ENCODE measurements around the gene BUD23. TPM values are rescaled to one million over a fixed set of nuclear protein-coding genes. Genes with fewer than 3 reads are reported as not detected.
A peak's percentile ranks its signal among the peaks of the same experiment; 100 is the strongest.

BUD23 gene, protein sequence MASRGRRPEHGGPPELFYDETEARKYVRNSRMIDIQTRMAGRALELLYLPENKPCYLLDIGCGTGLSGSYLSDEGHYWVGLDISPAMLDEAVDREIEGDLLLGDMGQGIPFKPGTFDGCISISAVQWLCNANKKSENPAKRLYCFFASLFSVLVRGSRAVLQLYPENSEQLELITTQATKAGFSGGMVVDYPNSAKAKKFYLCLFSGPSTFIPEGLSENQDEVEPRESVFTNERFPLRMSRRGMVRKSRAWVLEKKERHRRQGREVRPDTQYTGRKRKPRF
- 10 to 100 TPM; 36.8 to 42.4 (median 39.0) TPM for total RNA-seq
- polyA plus RNA-seq, result 10 to 100 TPM; 34.2 to 86.8 (median 36.0) TPM

DNA sequence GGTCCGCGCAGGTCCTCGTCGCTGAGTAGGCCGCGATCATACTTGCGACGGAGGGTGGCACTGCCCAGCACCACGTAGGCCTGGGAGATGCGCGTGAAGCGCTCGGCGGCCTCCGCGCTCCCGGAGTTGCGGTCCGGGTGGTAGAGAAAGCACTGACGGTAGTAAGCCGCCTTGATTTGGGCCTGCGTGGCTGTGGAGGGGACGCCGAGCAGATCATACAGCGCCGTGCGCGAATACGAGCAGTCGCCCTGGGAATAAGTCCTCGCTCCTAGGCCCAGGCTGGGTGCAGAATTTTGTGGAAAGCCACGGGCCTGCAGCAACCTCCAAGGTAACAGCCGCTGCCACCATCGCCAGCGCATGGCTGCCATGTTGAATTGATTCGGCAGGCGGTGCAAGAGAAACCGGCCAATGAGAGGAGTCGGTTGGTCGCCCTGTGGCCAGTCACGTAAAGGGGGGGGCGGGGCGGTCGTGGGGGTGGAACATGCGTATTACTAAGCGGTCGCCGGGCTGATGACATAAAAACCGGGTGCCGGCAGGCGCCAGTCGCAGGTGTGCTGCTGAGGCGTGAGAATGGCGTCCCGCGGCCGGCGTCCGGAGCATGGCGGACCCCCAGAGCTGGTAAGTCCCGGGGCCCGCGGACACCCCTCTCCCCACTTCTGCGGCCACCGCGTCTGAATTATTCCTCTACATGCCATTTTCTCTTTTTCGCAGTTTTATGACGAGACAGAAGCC lies at the start of gene BUD23, which contains the start of gene DNAJC30:
Gene BUD23, plus strand, starts transcription at position 542 of the 732 bp plus-strand sequence. Its CDS starts 29 bp downstream, at position 571.
Gene DNAJC30, minus strand, starts transcription at position 398 of the 732 bp plus-strand sequence. Its CDS starts 30 bp downstream, at position 368.
- H3K4me3 ChIP-seq, result peak within 1 kb of the TSS; percentile 66 to 92 (median 81)
- H3K9me3 ChIP-seq, result no peaks in the 10 kb centered on the region
- peak; percentile 99 for DNase-seq
- intact Hi-C loops (cut with DNase I), result loop anchor here (2.0 to 5.0 kb wide), 2 partner anchors 36 to 161 kb away; partner anchors contain the start of genes BAZ1B and STX1A
- WGBS, 2 donors, result 0 to 1% methylated on average over 68 of the region's 68 CpGs
- H3K27me3 ChIP-seq, result no peaks in the 10 kb centered on the region
- peaks cover 0 to 36% (median 12%) of the 10 kb centered on the region in 4 donors for H3K36me3 ChIP-seq
- peak within 1 kb of the TSS; percentile 81 to 89 (median 85) for H3K27ac ChIP-seq
- TF ChIP-seq EP300 (IDR thresholded peaks at IDR 0.05), result no peak
- TF ChIP-seq, protein P1, sequence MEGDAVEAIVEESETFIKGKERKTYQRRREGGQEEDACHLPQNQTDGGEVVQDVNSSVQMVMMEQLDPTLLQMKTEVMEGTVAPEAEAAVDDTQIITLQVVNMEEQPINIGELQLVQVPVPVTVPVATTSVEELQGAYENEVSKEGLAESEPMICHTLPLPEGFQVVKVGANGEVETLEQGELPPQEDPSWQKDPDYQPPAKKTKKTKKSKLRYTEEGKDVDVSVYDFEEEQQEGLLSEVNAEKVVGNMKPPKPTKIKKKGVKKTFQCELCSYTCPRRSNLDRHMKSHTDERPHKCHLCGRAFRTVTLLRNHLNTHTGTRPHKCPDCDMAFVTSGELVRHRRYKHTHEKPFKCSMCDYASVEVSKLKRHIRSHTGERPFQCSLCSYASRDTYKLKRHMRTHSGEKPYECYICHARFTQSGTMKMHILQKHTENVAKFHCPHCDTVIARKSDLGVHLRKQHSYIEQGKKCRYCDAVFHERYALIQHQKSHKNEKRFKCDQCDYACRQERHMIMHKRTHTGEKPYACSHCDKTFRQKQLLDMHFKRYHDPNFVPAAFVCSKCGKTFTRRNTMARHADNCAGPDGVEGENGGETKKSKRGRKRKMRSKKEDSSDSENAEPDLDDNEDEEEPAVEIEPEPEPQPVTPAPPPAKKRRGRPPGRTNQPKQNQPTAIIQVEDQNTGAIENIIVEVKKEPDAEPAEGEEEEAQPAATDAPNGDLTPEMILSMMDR (IDR thresholded peaks at IDR 0.05), result no peak
- peak; percentile 75 to 88 (median 82) for TF ChIP-seq POLR2AphosphoS5 (IDR thresholded peaks at IDR 0.05)
- peak; percentile 50 to 66 for TF ChIP-seq POLR2A (IDR thresholded peaks at IDR 0.05)
- peaks cover 0 to 42% (median 37%) of the 10 kb centered on the region in 4 donors for H3K4me1 ChIP-seq

DNA sequence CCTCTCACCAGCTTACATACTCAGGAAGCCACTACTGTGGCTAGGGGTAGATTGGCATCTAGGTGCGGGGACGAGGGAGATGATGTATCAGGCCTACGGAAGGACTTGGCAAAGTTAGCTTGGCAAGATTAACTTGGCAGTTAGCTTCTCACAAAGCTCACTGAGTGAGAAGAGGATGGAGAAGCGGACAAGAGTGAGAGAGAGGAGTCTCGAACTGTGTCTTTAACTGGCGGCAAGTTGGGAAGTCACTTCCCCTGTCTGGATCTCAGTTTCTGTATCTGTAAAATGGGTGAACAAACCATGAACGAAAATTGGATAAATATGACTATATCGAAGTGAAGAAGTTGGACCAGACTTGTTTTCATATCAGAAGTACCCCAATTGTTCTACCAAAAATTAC lies 49.6 kb upstream of the BUD23 start:
- Histone ChIP-seq H3K9me3 (no peaks in the 10 kb centered on the region), H3K36me3 (no peaks in the 10 kb centered on the region), H3K4me1 (peaks cover 0 to 9% (median 0%) of the 10 kb centered on the region in 4 donors), H3K27me3 (peaks cover 0 to 30% (median 3%) of the 10 kb centered on the region in 3 donors), H3K4me3 (no peak overlapping the region), H3K27ac (no peak overlapping the region)
- intact Hi-C loops (cut with DNase I), result no loop called here
- no peak for DNase-seq
- TF ChIP-seq, protein P1 (IDR thresholded peaks at IDR 0.05), result no peak
- TF ChIP-seq POLR2A (IDR thresholded peaks at IDR 0.05) (no peak), EP300 (IDR thresholded peaks at IDR 0.05) (no peak), POLR2AphosphoS5 (IDR thresholded peaks at IDR 0.05) (no peak)
- 87% methylated on average over 8 of the region's 8 CpGs for WGBS, 2 donors

DNA sequence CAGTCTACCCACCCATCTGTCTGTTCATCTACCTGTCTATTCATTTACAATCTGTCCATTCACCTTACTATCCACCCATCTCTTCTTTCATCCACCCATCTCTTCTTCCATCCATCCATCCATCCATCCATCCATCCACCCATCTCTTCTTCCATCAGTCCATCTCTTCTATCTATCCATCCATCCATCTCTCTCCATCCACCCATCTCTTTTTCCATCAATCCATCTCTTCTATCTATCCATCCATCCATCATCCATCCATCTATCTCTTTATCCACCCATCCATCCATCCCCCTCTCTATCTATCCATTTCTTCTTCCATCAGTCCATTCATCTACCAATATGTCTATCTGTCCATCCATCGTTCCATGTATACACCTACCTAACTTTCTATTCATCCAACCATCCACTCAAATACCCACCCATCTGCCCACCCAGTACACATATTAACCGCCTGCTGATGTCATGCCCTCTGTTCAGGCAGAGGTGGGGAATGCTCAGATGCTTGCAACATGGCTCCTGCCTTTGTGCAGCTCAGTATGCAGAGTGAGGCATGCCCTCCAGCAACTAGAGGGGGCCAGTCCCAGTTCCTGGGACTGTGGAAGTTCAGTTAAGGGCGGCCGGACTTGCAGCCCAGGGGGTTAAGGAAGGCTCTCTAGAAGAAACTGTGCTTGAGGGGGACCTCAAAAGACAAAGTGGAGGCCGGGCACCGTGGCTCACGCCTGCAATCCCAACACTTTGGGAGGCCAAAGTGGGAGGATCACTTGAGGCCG lies 47.8 kb upstream of the BUD23 start:
- Histone ChIP-seq H3K36me3 (no peaks in the 10 kb centered on the region), H3K9me3 (no peaks in the 10 kb centered on the region), H3K4me3 (no peak overlapping the region), H3K27ac (no peak overlapping the region), H3K27me3 (peaks cover 0 to 18% (median 0%) of the 10 kb centered on the region in 3 donors), H3K4me1 (peaks cover 0 to 9% (median 0%) of the 10 kb centered on the region in 4 donors)
- no peak for DNase-seq
- intact Hi-C loops (cut with DNase I), result no loop called here
- 86 to 88% methylated on average over 8 of the region's 8 CpGs for WGBS, 2 donors
- no peak for TF ChIP-seq EP300 (IDR thresholded peaks at IDR 0.05)
- no peak for TF ChIP-seq POLR2AphosphoS5 (IDR thresholded peaks at IDR 0.05)
- TF ChIP-seq, protein P1 (IDR thresholded peaks at IDR 0.05), result no peak
- TF ChIP-seq POLR2A (IDR thresholded peaks at IDR 0.05), result no peak

DNA sequence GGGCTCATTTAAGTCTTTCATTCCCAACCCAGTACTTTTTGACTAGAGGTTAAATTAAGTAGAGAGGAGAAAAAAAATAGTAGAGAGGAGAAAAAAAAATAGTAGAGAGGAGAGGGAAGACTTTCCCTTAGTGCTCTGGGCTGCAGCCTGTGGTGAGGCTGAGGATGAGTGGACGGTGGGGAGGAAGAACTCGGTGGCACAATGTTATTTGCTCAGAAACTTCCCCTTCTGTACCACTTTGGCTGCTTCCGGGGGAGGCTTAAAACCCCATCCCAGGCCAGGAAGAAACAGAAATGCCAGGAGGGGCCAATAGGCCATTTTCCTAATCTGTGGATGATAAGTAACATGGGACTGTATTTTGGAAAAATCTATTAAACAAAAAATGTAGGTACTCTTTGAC lies 44.5 kb upstream of the BUD23 start:
- TF ChIP-seq POLR2A (IDR thresholded peaks at IDR 0.05) (no peak), EP300 (IDR thresholded peaks at IDR 0.05) (no peak), POLR2AphosphoS5 (IDR thresholded peaks at IDR 0.05) (no peak)
- TF ChIP-seq, protein P1 (IDR thresholded peaks at IDR 0.05), result no peak
- DNase-seq, result no peak
- intact Hi-C loops (cut with DNase I), result no loop called here
- peaks cover 0 to 9% (median 0%) of the 10 kb centered on the region in 4 donors for H3K4me1 ChIP-seq
- 38 to 73% methylated on average over 3 of the region's 3 CpGs for WGBS, 2 donors
- peaks cover 0 to 5% (median 2%) of the 10 kb centered on the region in 4 donors for H3K9me3 ChIP-seq
- H3K27me3 ChIP-seq, result peaks cover 0 to 8% (median 0%) of the 10 kb centered on the region in 3 donors
- H3K4me3 ChIP-seq, result no peak overlapping the region
- no peaks in the 10 kb centered on the region for H3K36me3 ChIP-seq
- H3K27ac ChIP-seq, result no peak overlapping the region
